Activated CD8-positive, alpha-beta T cell treated with anti-CD3 and anti-CD28 coated beads, Interleukin-2, amount 10 ng/mL, durations not matched to agents 7 days and 5 days (primary cell): ENCODE results near the gene SMYD3. TPM values are rescaled to one million over a fixed set of nuclear protein-coding genes. Genes with fewer than 3 reads are reported as not detected.

ENCODE experiments used
- ATAC-seq: fragments of 150-1000 bp; cut with Tn5 transposase; one replicate; pipeline ENCODE4 v1.10.0; 2021; ENCODE audit warnings: moderate library complexity
- CTCF ChIA-PET: fragments of 350-600 bp; sonication (Branson Sonifier 250); formaldehyde crosslinking; loops from one replicate; lab custom pipeline; 2021; ENCODE audit warnings: antibody characterized with exemption; lab: Charles Lee
- POLR2A ChIA-PET: fragments of 350-600 bp; sonication (Branson Sonifier 250); formaldehyde crosslinking; loops from one replicate; lab custom pipeline; 2021; ENCODE audit warnings: antibody characterized with exemption; lab: Charles Lee
- DNase-seq: peaks from one replicate; pipeline ENCODE4 v3.0.0-alpha.2; 2020
- H3K27ac Mint-ChIP-seq: one replicate; pipeline ENCODE4 v1.8.0; 2021; ENCODE audit warnings: mild to moderate bottlenecking, mixed read lengths
- H3K27me3 Mint-ChIP-seq: one replicate; pipeline ENCODE4 v1.8.0; 2021; ENCODE audit warnings: low read depth, mixed read lengths
- H3K36me3 Mint-ChIP-seq: one replicate; pipeline ENCODE4 v1.8.0; 2021; ENCODE audit warnings: low read depth, mixed read lengths
- H3K4me1 Mint-ChIP-seq: one replicate; pipeline ENCODE4 v1.8.0; 2021; ENCODE audit warnings: low read depth, mixed read lengths
- H3K4me3 Mint-ChIP-seq: one replicate; pipeline ENCODE4 v1.8.0; 2021; ENCODE audit warnings: mild to moderate bottlenecking, mixed read lengths
- H3K9me3 Mint-ChIP-seq: one replicate; pipeline ENCODE4 v1.8.0; 2022; ENCODE audit warnings: mixed read lengths; ENCODE audit not compliant: insufficient read depth
- total RNA-seq, 2 experiments: library from RNA; stranded (reverse); gene quantifications; one replicate each; pipeline ENCODE4 v1.2.3, GENCODE V29; 2021

SMYD3 gene
- total RNA-seq, 2 experiments from 2014 or later: 22.7 to 23.2 TPM

GRCh38 chr1:246532519-246532918 is 25.4 kb upstream of the SMYD3 start:
- ChIA-PET POLR2A (no interaction called here), CTCF (interaction anchor here (1.0 to 1.7 kb wide), 2 partner anchors 15 to 27 kb away, joined by 3 to 5 read pairs; no protein-coding TSS in a partner anchor)
- peaks cover 12% of the 10 kb centered on the region for H3K9me3 Mint-ChIP-seq
- H3K4me3 Mint-ChIP-seq: no peak overlapping the region
- ATAC-seq: no peak
- peaks cover 12% of the 10 kb centered on the region for H3K4me1 Mint-ChIP-seq
- H3K36me3 Mint-ChIP-seq: peaks cover 9% of the 10 kb centered on the region
- no peaks in the 10 kb centered on the region for H3K27me3 Mint-ChIP-seq
- DNase-seq: no peak
- H3K27ac Mint-ChIP-seq: no peak overlapping the region

DNA sequence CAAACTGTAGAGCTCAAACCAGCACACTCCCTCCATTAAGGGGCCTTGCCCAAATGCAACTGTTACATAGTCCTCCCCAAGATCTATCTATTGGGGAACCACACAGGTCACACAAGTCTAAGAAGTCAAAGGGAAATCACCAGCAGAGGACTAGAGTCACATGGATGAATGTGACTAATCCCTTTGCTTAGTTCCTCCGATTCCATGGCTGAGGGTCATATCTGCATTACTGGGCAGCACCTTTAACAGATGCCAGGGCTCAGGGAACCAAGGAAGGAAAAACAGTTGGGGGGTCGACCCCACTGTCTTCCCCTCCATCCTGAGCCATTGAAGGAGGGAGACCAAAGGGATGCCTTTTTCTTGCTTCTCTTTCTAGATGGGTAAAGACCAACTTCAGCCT is 23.4 kb upstream of the SMYD3 start:
- Mint-ChIP-seq H3K9me3 (peaks cover 16% of the 10 kb centered on the region), H3K27ac (no peak overlapping the region), H3K4me1 (peaks cover 18% of the 10 kb centered on the region), H3K27me3 (no peaks in the 10 kb centered on the region), H3K4me3 (no peak overlapping the region), H3K36me3 (peaks cover 14% of the 10 kb centered on the region)
- CTCF ChIA-PET: interaction anchor here (1.6 kb wide), 1 partner anchor 23 kb away, joined by 6 read pairs; the partner anchor contains the start of gene SMYD3
- POLR2A ChIA-PET: no interaction called here
- DNase-seq (no peak), ATAC-seq (no peak)

DNA sequence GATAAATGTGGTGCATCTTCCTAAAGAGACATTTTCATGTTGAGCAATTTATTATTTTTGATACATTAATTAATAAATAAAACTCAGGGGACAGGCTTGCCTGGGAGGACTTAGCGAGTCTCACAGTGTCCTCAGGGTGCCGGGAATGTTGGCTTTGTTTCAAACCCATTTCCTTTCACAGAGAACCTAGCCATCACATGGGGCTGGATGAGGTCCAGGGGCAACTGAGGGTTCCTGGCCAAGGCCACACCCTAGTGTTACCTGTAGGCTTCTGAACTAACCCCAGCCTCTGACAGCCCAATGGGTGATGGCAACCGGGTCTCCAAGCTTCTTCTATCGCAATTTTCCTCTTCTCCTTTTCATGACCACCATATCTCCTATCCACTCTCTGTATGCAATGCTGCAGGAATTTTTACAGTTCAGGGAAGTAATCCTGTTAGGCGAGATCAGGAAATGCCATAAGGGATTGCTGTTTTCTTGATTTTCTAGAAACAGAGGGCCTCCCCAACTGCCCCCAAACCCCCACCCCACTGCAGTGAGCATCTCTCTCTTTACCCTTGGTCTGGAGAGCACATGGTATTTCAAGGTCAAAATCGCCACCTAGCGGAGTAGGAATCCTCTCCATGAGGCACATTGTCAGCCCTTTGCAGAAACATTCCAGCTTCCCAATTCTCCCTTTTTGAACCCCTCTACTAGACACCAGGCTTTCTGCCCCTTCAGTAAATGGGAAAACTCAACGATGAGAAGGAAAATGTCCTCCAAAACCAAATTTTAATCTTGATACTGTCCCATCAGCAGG is 22.1 kb upstream of the SMYD3 start:
- no peak for DNase-seq
- POLR2A ChIA-PET: no interaction called here
- H3K36me3 Mint-ChIP-seq: peaks cover 14% of the 10 kb centered on the region
- no peak overlapping the region for H3K27ac Mint-ChIP-seq
- H3K4me1 Mint-ChIP-seq: peaks cover 18% of the 10 kb centered on the region
- ATAC-seq: no peak
- H3K4me3 Mint-ChIP-seq: no peak overlapping the region
- peaks cover 16% of the 10 kb centered on the region for H3K9me3 Mint-ChIP-seq
- no peaks in the 10 kb centered on the region for H3K27me3 Mint-ChIP-seq
- CTCF ChIA-PET: no interaction called here

GRCh38 chr1:246527402-246528088 is 20.5 kb upstream of the SMYD3 start:
- Mint-ChIP-seq H3K4me1 (peaks cover 18% of the 10 kb centered on the region), H3K4me3 (peak overlapping the region; percentile 22), H3K36me3 (peaks cover 14% of the 10 kb centered on the region), H3K27me3 (no peaks in the 10 kb centered on the region), H3K9me3 (peaks cover 16% of the 10 kb centered on the region), H3K27ac (peak overlapping the region; percentile 95)
- POLR2A ChIA-PET: interaction anchor here (0.5 kb wide), 1 partner anchor 47 kb away, joined by 3 read pairs; no protein-coding TSS in a partner anchor
- CTCF ChIA-PET: no interaction called here
- ATAC-seq (peak; percentile 70), DNase-seq (peak; percentile 49)

- ATAC-seq (no peak), DNase-seq (no peak)
- Mint-ChIP-seq H3K4me3 (peak overlapping the region; percentile 22), H3K4me1 (peaks cover 18% of the 10 kb centered on the region), H3K36me3 (peaks cover 14% of the 10 kb centered on the region), H3K27me3 (no peaks in the 10 kb centered on the region), H3K9me3 (peaks cover 21% of the 10 kb centered on the region), H3K27ac (peak overlapping the region; percentile 95)
- CTCF ChIA-PET: no interaction called here
- POLR2A ChIA-PET: no interaction called here
Observed at GRCh38 chr1:246526915-246527314, 19.8 kb upstream of the SMYD3 start.

DNA sequence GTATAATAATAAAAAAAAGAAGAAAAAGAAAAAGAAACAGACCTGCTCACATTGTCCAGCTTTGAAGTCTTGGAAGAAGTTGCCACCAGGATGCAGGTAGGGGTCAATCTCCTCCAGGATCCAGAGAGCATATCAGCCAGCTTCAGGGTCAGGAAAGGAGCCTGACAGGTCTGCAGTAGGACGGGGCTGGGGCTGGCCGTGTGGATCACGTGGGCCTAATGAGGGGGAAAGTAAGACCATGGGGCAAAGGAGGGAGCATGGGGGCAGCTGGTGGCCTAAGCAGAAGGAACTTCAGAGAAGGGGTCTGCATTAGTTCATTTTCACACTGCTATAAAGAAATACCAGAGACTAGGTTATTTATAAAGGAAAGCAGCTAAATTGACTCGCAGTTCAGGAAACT is 19.3 kb upstream of the SMYD3 start:
- peaks cover 18% of the 10 kb centered on the region for H3K4me1 Mint-ChIP-seq
- ChIA-PET POLR2A (no interaction called here), CTCF (no interaction called here)
- no peak overlapping the region for H3K4me3 Mint-ChIP-seq
- peaks cover 21% of the 10 kb centered on the region for H3K9me3 Mint-ChIP-seq
- H3K27me3 Mint-ChIP-seq: no peaks in the 10 kb centered on the region
- no peak for ATAC-seq
- H3K36me3 Mint-ChIP-seq: peaks cover 14% of the 10 kb centered on the region
- H3K27ac Mint-ChIP-seq: peak overlapping the region; percentile 49
- no peak for DNase-seq

DNA sequence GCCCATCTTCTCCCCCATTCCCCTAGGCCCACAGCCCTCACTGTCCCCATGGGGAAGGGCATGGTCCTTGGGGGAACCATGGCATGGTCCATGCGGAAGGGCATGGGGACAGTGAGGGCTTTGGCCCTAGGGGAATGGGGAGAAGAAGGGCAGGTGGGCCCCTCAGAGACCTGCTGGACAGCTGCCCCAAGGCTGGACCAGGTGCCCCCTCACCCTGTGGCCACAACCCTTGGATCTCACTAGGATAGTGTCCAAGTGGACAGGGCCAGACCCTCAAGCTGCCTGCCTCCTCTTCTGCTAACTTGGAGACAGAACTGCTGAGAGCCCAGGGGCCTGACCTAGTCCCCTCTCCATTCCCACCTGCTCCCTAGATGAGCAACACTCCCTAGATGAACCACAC is 12.4 kb upstream of the SMYD3 start:
- POLR2A ChIA-PET: no interaction called here
- ATAC-seq (no peak), DNase-seq (no peak)
- Mint-ChIP-seq H3K36me3 (peaks cover 2% of the 10 kb centered on the region), H3K9me3 (peaks cover 11% of the 10 kb centered on the region), H3K4me1 (peaks cover 1% of the 10 kb centered on the region), H3K4me3 (no peak overlapping the region), H3K27ac (no peak overlapping the region), H3K27me3 (no peaks in the 10 kb centered on the region)
- CTCF ChIA-PET: no interaction called here

DNA sequence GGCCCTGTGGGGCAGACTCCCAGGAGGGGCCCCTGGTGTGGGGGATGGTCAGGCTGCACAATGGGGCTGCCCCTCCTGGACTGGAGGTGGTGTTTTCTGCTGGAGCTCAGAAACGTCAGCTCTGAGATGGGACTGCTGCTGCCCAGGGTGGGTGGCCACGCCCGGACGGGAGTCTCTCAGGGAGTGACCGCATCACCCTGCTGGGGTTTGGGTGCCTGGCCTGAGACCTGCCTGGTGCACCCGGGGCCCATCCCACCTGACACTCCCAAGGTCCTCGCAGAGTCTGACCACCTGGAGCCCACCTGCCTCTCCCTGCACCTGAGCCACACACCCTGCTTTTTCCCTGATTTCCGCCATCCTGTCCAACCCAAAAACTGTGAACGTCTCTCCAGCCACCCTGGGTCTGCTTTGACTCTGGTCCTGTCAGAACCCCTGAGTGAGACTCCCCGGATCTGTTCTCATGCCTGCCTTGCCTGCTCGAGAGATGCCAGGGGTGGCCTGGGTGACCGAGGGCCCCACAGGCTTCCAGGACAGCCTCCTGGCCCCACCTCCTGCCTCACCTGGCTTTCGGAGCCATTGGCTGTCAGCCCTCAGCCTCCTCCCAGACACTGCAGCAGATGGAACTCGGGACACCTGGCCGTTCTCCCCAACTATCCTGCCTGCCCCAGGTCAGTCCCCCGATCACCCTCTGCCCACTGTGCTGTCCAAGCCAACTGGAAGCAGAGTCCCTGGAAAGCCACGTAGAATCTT is 11.6 kb upstream of the SMYD3 start:
- ChIA-PET POLR2A (no interaction called here), CTCF (no interaction called here)
- Mint-ChIP-seq H3K9me3 (peaks cover 11% of the 10 kb centered on the region), H3K27ac (no peak overlapping the region), H3K4me3 (no peak overlapping the region), H3K27me3 (no peaks in the 10 kb centered on the region), H3K36me3 (peaks cover 2% of the 10 kb centered on the region), H3K4me1 (peaks cover 5% of the 10 kb centered on the region)
- DNase-seq (no peak), ATAC-seq (no peak)

GRCh38 chr1:246517391-246517790 is 10.3 kb upstream of the SMYD3 start:
- Mint-ChIP-seq H3K9me3 (peaks cover 11% of the 10 kb centered on the region), H3K4me1 (peaks cover 5% of the 10 kb centered on the region), H3K27me3 (no peaks in the 10 kb centered on the region), H3K4me3 (no peak overlapping the region), H3K27ac (no peak overlapping the region), H3K36me3 (peaks cover 2% of the 10 kb centered on the region)
- POLR2A ChIA-PET: no interaction called here
- CTCF ChIA-PET: no interaction called here
- no peak for ATAC-seq
- DNase-seq: no peak

DNA sequence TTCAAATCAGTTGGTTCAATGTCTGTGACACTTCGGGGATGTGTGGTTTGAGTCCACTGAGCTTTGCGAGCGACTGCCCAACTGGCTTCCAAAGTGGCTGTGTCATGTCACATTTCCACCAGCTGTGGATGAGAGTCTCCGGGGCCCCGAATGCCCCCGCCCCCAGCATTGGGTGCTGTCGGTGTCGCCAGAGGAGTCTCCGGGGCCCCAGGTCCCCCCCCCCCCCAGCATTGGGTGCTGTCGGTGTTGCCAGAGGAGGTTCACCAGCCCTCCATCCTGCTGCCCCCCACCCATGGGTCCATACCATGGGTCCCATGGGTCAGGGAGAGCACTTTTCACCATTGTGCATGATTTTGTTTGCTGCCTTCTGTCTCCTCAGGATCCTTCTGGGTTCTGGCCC is 9.0 kb upstream of the SMYD3 start:
- Mint-ChIP-seq H3K27me3 (no peaks in the 10 kb centered on the region), H3K4me3 (no peak overlapping the region), H3K27ac (no peak overlapping the region), H3K36me3 (peaks cover 2% of the 10 kb centered on the region), H3K9me3 (peaks cover 6% of the 10 kb centered on the region), H3K4me1 (peaks cover 5% of the 10 kb centered on the region)
- ChIA-PET CTCF (no interaction called here), POLR2A (interaction anchor here (1.1 kb wide), 1 partner anchor 9 kb away, joined by 3 read pairs; the partner anchor contains the start of gene SMYD3)
- ATAC-seq (no peak), DNase-seq (no peak)

DNA sequence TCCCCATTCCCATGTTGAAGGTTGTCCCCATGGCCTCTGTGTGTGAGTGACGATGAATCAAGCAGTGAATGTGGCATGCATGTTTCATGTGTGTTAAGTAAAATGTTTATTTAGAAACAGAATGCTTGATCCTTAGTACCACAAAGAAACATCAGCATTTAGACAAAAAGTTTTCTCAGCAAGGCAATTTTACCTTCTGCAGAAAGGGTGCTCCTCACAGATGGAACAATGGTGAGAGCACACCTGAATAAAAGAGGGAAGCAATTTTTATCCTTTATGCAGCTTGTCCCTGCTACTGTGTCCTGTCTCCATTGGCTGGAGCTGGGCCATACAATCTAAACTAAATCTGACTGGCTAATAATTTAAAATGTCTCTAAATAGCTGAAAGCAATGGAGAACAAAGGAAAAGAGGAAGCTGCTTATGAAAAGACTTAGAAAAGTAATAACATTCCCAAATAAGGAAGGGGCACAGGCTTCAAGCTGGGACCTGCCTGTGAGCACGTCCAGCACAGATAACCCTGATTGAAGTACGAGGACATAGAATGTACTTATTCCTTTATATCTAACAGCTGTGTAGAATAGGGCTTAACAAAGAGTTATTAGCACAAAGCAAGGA is 8.4 kb upstream of the SMYD3 start:
- peaks cover 5% of the 10 kb centered on the region for H3K4me1 Mint-ChIP-seq
- POLR2A ChIA-PET: interaction anchor here (1.1 kb wide), 1 partner anchor 8 kb away, joined by 3 read pairs; the partner anchor contains the start of gene SMYD3
- peaks cover 6% of the 10 kb centered on the region for H3K9me3 Mint-ChIP-seq
- no peak overlapping the region for H3K4me3 Mint-ChIP-seq
- DNase-seq: no peak
- H3K36me3 Mint-ChIP-seq: peaks cover 2% of the 10 kb centered on the region
- CTCF ChIA-PET: no interaction called here
- no peak overlapping the region for H3K27ac Mint-ChIP-seq
- no peaks in the 10 kb centered on the region for H3K27me3 Mint-ChIP-seq
- ATAC-seq: no peak
